ENCODE measurements around the gene KDM4C.
"Not testable (repeated sequence)": the region's sequence is repeated elsewhere in the genome, so short reads cannot be mapped to it uniquely, and the experiment has no call there.

KDM4C gene

GRCh38 chr9:7174301-7174700 is 416.5 kb downstream of the KDM4C start:
- no peak for TF ChIP-seq CTCF (IDR thresholded peaks at IDR 0.05; ENCODE audit: insufficient read depth, low read length, poor library complexity, severe bottlenecking)
- Histone ChIP-seq H3K4me3 (replicated peaks; ENCODE audit: low read depth, low read length) (no peak overlapping the region), H3K27me3 (replicated peaks; ENCODE audit: control insufficient read depth, insufficient read depth, low read length) (no peaks in the 10 kb centered on the region), H3K36me3 (ENCODE audit: control insufficient read depth, insufficient read depth, low read length) (peaks cover 6% of the 10 kb centered on the region)
- no peak for DNase-seq (ENCODE audit: extremely low read depth, insufficient read length)

- TF ChIP-seq CTCF (IDR thresholded peaks at IDR 0.05; ENCODE audit: insufficient read depth, low read length, poor library complexity, severe bottlenecking) = peak; percentile 15
- Histone ChIP-seq H3K36me3 (ENCODE audit: control insufficient read depth, insufficient read depth, low read length) (peaks cover 6% of the 10 kb centered on the region), H3K27me3 (replicated peaks; ENCODE audit: control insufficient read depth, insufficient read depth, low read length) (no peaks in the 10 kb centered on the region), H3K4me3 (replicated peaks; ENCODE audit: low read depth, low read length) (no peak overlapping the region)
- DNase-seq (ENCODE audit: extremely low read depth, insufficient read length) = no peak
Observed at GRCh38 chr9:7174884-7175283, 417.1 kb downstream of the KDM4C start.

- Histone ChIP-seq H3K27me3 (replicated peaks; ENCODE audit: control insufficient read depth, insufficient read depth, low read length) (no peaks in the 10 kb centered on the region), H3K36me3 (ENCODE audit: control insufficient read depth, insufficient read depth, low read length) (peaks cover 6% of the 10 kb centered on the region), H3K4me3 (replicated peaks; ENCODE audit: low read depth, low read length) (no peak overlapping the region)
- DNase-seq (ENCODE audit: extremely low read depth, insufficient read length) = no peak
- no peak for TF ChIP-seq CTCF (IDR thresholded peaks at IDR 0.05; ENCODE audit: insufficient read depth, low read length, poor library complexity, severe bottlenecking)
Observed at GRCh38 chr9:7176561-7176960, 418.8 kb downstream of the KDM4C start.

- DNase-seq (ENCODE audit: extremely low read depth, insufficient read length) = no peak
- no peak for TF ChIP-seq CTCF (IDR thresholded peaks at IDR 0.05; ENCODE audit: insufficient read depth, low read length, poor library complexity, severe bottlenecking)
Observed at GRCh38 chr9:7177383-7177782, 419.6 kb downstream of the KDM4C start.

GRCh38 chr9:7178729-7179128 is 421.0 kb downstream of the KDM4C start:
- Histone ChIP-seq H3K27me3 (replicated peaks; ENCODE audit: control insufficient read depth, insufficient read depth, low read length) (no peaks in the 10 kb centered on the region), H3K36me3 (ENCODE audit: control insufficient read depth, insufficient read depth, low read length) (peaks cover 4% of the 10 kb centered on the region), H3K4me3 (replicated peaks; ENCODE audit: low read depth, low read length) (no peak overlapping the region)
- no peak for DNase-seq (ENCODE audit: extremely low read depth, insufficient read length)
- no peak for TF ChIP-seq CTCF (IDR thresholded peaks at IDR 0.05; ENCODE audit: insufficient read depth, low read length, poor library complexity, severe bottlenecking)

More at GRCh38 chr9:7177383-7177782, 419.6 kb downstream of the KDM4C start:
- H3K27me3 ChIP-seq (replicated peaks; ENCODE audit: control insufficient read depth, insufficient read depth, low read length) = no peaks in the 10 kb centered on the region
- H3K36me3 ChIP-seq (ENCODE audit: control insufficient read depth, insufficient read depth, low read length) = peaks cover 6% of the 10 kb centered on the region
- no peak overlapping the region for H3K4me3 ChIP-seq (replicated peaks; ENCODE audit: low read depth, low read length)

GRCh38 chr9:7180247-7180646 is 422.5 kb downstream of the KDM4C start:
- Histone ChIP-seq H3K27me3 (replicated peaks; ENCODE audit: control insufficient read depth, insufficient read depth, low read length) (no peaks in the 10 kb centered on the region), H3K36me3 (ENCODE audit: control insufficient read depth, insufficient read depth, low read length) (peaks cover 1% of the 10 kb centered on the region; the same call in 1 of the 2 replicates), H3K4me3 (replicated peaks; ENCODE audit: low read depth, low read length) (no peak overlapping the region)
- no peak for TF ChIP-seq CTCF (IDR thresholded peaks at IDR 0.05; ENCODE audit: insufficient read depth, low read length, poor library complexity, severe bottlenecking)
- DNase-seq (ENCODE audit: extremely low read depth, insufficient read length) = no peak

GRCh38 chr9:7183139-7183538 is 425.4 kb downstream of the KDM4C start:
- not testable (repeated sequence) for H3K4me3 ChIP-seq (replicated peaks; ENCODE audit: low read depth, low read length); DNase-seq (ENCODE audit: extremely low read depth, insufficient read length); H3K27me3 ChIP-seq (replicated peaks; ENCODE audit: control insufficient read depth, insufficient read depth, low read length)

More at GRCh38 chr9:7183139-7183538, 425.4 kb downstream of the KDM4C start:
- not testable (repeated sequence) for H3K36me3 ChIP-seq (ENCODE audit: control insufficient read depth, insufficient read depth, low read length)

Data from GM06990 (cell line).